Heart right ventricle (tissue), 16 donors: ENCODE data around the gene GIPR. TPM values are rescaled to one million over a fixed set of nuclear protein-coding genes. Genes with fewer than 3 reads are reported as not detected.

Experiments used
- ATAC-seq, 8 donors: fragments of 200-7000 bp; cut with Tn5 transposase; one replicate each; pipeline ENCODE4 v1.9.1; 2020; ENCODE audit warnings: mild to moderate bottlenecking in 8 of 8, moderate library complexity in 8 of 8, moderate number of reproducible peaks in 1 of 8
- DNase-seq, 2 donors: peaks; one replicate each; pipeline ENCODE4 v3.0.0-alpha.2; 2020
- H3K27ac ChIP-seq, 10 donors: fragments of 200-600 bp; sonication (generic) in 2 of 10; one replicate each; pipeline versions ENCODE4 v1.5.0 to v1.8.0; 2020 to 2022; ENCODE audit warnings: mild to moderate bottlenecking in 3 of 10
- H3K27me3 ChIP-seq, 7 donors: fragments of 200-600 bp; one replicate each; pipeline ENCODE4 v1.8.0; 2021 to 2022; ENCODE audit warnings: mild to moderate bottlenecking in 2 of 7
- H3K36me3 ChIP-seq, 9 donors: fragments of 200-600 bp; sonication (generic) in 1 of 9; one replicate each; pipeline versions ENCODE4 v1.5.0 to v1.8.0; 2020 to 2022; ENCODE audit warnings: mild to moderate bottlenecking in 2 of 9
- H3K4me1 ChIP-seq, 9 donors: fragments of 200-600 bp; sonication (generic) in 1 of 9; one replicate each; pipeline versions ENCODE4 v1.5.0 to v1.8.0; 2020 to 2022; ENCODE audit warnings: mild to moderate bottlenecking in 4 of 9
- H3K4me3 ChIP-seq, 10 donors: fragments of 200-600 bp; sonication (generic) in 2 of 10; one replicate each; pipeline versions ENCODE4 v1.5.0 to v1.8.0; 2020 to 2022; ENCODE audit warnings: mild to moderate bottlenecking in 7 of 10, moderate library complexity in 2 of 10
- H3K9me3 ChIP-seq, 11 donors: fragments of 200-600 bp in 10 of 11; sonication (generic) in 2 of 11; one replicate each; pipeline versions ENCODE4 v1.5.0 to v1.8.0; 2013 to 2022; ENCODE audit warnings: mild to moderate bottlenecking in 2 of 11, control low read depth in 1 of 11, moderate library complexity in 1 of 11
- WGBS, 2 donors: extraction: QIAGEN DNeasy Blood & Tissue Kit; methylation state at CpG; one replicate each; pipeline ENCODE4 v1.1.7; 2013; ENCODE audit warnings: inconsistent platforms in 1 of 2; 5-methylcytosine and 5-hydroxymethylcytosine counted together
- intact Hi-C, 10 donors: fragments of 100-400 bp; cut with DNase I; formaldehyde crosslinking; loops; one replicate each; pipeline versions ENCODE4 v1.11.1 to v1.14.2; 2022
- polyA plus RNA-seq, 2 donors: library from polyadenylated mRNA; stranded (reverse); fragments of 200-250 nt; gene quantifications; one replicate each; pipeline ENCODE4 v1.2.3, GENCODE V29; 2013
- total RNA-seq, 10 donors: library from RNA; stranded (reverse); fragmentation: NEBNext Ultra II Directional in 3 of 10; extraction: Animal tissue kit (Norgen Biotek cat#: 25700) in 3 of 10; gene quantifications; one replicate each; pipeline versions ENCODE4 v1.2.1 to v1.2.4, GENCODE V29; 2021 to 2023
- TF ChIP-seq, protein P1 (sequence below), 9 donors: fragments of 200-600 bp; sonication (generic) in 2 of 9; IDR thresholded peaks; one replicate each; pipeline versions ENCODE4 v1.5.0 to v1.8.0; 2021 to 2022; ENCODE audit warnings: antibody characterized with exemption in 9 of 9, mild to moderate bottlenecking in 5 of 9, moderate library complexity in 1 of 9
- donor health status: Arrhythmogenic right ventricular cardiomyopathy.
- donor health status: ischemic (EF 13 %, LVEDD 7.1; RV severe dilation, severe dysfunction).
- donor health status: healthy with polysubstance abuse.
- donor health status: DM: no; HTN: yes; CAD: no.
- donor health status: DM: no; HTN: no; CAD: no.
- donor health status: ischemic (EF 25% LVEDD 6.9; RV normal size, moderate dysfunction).
- donor health status: ischemic (EF 25% LVEDD 5.7; RV mildly dilated, moderate dysfunction).
- donor health status: healthy.
- donor health status: DM: yes; HTN: yes; CAD: no.
- donor health status: Ischemic cardiomyopathy.
- donor health status: ischemic (EF 35%, LVEDD 5.7; RV mildly dilated, moderate dysfunction).
- donor health status: nonischemic (EF 11% LVEDD 7.7; RV severe dilation, severe dysfunction).
- donor health status: DM: yes; HTN: yes; CAD: no.
- donor health status: PGD.
- donor health status: ischemic (EF 29% LVEDD 5.4; RV normal size, mild dysfunction).
- donor health status: nonischemic (EF 23%, LVEDD 6.1; RV moderate dilation, normal function).

The GIPR gene
- total and polyA plus RNA-seq, 12 donors: 2.4 to 16.6 (median 4.4) TPM

GRCh38 chr19:45653634-45654033 lies 14.4 kb upstream of the GIPR start:
- Histone ChIP-seq H3K27me3 (peaks cover 0 to 8% (median under 1%) of the 10 kb centered on the region in 7 donors), H3K36me3 (no peaks in the 10 kb centered on the region), H3K4me1 (no peaks in the 10 kb centered on the region), H3K9me3 (no peaks in the 10 kb centered on the region), H3K27ac (no peak overlapping the region), H3K4me3 (no peak overlapping the region)
- WGBS, 2 donors: 32 to 49% methylated on average over 5 of the region's 5 CpGs
- intact Hi-C loops: no loop called here
- no peak for ATAC-seq
- DNase-seq: no peak
- TF ChIP-seq, protein P1, sequence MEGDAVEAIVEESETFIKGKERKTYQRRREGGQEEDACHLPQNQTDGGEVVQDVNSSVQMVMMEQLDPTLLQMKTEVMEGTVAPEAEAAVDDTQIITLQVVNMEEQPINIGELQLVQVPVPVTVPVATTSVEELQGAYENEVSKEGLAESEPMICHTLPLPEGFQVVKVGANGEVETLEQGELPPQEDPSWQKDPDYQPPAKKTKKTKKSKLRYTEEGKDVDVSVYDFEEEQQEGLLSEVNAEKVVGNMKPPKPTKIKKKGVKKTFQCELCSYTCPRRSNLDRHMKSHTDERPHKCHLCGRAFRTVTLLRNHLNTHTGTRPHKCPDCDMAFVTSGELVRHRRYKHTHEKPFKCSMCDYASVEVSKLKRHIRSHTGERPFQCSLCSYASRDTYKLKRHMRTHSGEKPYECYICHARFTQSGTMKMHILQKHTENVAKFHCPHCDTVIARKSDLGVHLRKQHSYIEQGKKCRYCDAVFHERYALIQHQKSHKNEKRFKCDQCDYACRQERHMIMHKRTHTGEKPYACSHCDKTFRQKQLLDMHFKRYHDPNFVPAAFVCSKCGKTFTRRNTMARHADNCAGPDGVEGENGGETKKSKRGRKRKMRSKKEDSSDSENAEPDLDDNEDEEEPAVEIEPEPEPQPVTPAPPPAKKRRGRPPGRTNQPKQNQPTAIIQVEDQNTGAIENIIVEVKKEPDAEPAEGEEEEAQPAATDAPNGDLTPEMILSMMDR (IDR thresholded peaks at IDR 0.05): no peak

GRCh38 chr19:45655073-45655472 lies 12.9 kb upstream of the GIPR start:
- TF ChIP-seq, protein P1 (IDR thresholded peaks at IDR 0.05): no peak
- DNase-seq: no peak
- Histone ChIP-seq H3K27me3 (peaks cover 0 to 10% (median 8%) of the 10 kb centered on the region in 7 donors), H3K4me3 (no peak overlapping the region), H3K27ac (no peak overlapping the region), H3K36me3 (no peaks in the 10 kb centered on the region), H3K4me1 (no peaks in the 10 kb centered on the region), H3K9me3 (no peaks in the 10 kb centered on the region)
- WGBS, 2 donors: 32 to 76% methylated on average over 3 of the region's 3 CpGs
- ATAC-seq: no peak
- intact Hi-C loops: no loop called here

DNA sequence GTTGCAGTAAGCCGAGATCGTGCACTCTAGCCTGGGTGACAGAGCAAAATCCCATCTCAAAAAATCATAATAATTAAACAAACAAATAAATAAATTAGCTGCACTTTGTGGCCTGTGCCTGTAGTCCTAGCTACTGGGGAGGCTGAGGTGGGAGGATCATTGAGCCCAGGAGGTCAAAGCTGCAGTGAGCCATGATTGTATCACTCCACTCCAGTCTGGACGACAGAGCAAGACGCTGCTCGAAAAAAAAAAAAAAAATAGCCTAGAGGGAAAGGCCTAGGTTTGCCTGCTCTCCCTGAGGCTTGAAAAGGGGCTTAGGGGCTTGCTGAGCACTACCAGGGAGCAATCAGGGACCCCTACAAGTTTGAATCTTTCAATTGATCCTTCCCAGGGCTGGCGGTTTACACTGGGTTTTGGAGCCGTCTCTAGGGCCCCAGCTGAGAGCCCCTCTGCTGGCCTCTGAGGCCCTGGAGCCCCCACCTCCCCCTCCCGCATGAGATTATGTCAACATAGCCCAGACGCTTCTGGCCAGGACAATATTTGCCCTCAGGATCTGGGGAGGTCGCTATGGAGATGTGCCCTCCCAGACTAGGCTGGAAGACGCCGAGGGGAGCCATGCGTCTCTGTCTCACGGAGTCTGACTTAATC lies 10.4 kb upstream of the GIPR start:
- no peak for DNase-seq
- no peak overlapping the region for H3K4me3 ChIP-seq
- no peak for ATAC-seq
- 38 to 39% methylated on average over 14 of the region's 14 CpGs for WGBS, 2 donors
- no peaks in the 10 kb centered on the region for H3K4me1 ChIP-seq
- no peak overlapping the region for H3K27ac ChIP-seq
- H3K36me3 ChIP-seq: no peaks in the 10 kb centered on the region
- peaks cover 0 to 13% (median 10%) of the 10 kb centered on the region in 7 donors for H3K27me3 ChIP-seq
- TF ChIP-seq, protein P1 (IDR thresholded peaks at IDR 0.05): no peak
- intact Hi-C loops: no loop called here
- no peaks in the 10 kb centered on the region for H3K9me3 ChIP-seq

GRCh38 chr19:45659096-45659729 lies 8.8 kb upstream of the GIPR start:
- intact Hi-C loops: no loop called here
- TF ChIP-seq, protein P1 (IDR thresholded peaks at IDR 0.05): no peak
- ATAC-seq (no peak), DNase-seq (no peak)
- Histone ChIP-seq H3K36me3 (no peaks in the 10 kb centered on the region), H3K27me3 (peaks cover 0 to 21% (median 14%) of the 10 kb centered on the region in 7 donors), H3K9me3 (no peaks in the 10 kb centered on the region), H3K4me3 (no peak overlapping the region), H3K27ac (no peak overlapping the region), H3K4me1 (no peaks in the 10 kb centered on the region)
- WGBS, 2 donors: 70 to 72% methylated on average over 6 of the region's 6 CpGs
